Peyer's patch (tissue), 4 donors: ENCODE data around the gene CHRNB4. TPM values are rescaled to one million over a fixed set of nuclear protein-coding genes. Genes with fewer than 3 reads are reported as not detected.

Source experiments
- DNase-seq, 3 donors: peaks; one replicate each; pipeline ENCODE4 v3.0.0-alpha.2; 2017 to 2019
- H3K27ac ChIP-seq, 4 donors: fragments of 200-600 bp; sonication (generic); one replicate each; pipeline ENCODE4 v1.5.1; 2016 to 2019
- H3K27me3 ChIP-seq, 2 donors: fragments of 200-600 bp; sonication (generic); one replicate each; pipeline ENCODE4 v1.5.1; 2019
- H3K36me3 ChIP-seq, 3 donors: fragments of 200-600 bp; sonication (generic); one replicate each; pipeline ENCODE4 v1.5.1; 2016 to 2019
- H3K4me1 ChIP-seq, 4 donors: fragments of 200-600 bp; sonication (generic); one replicate each; pipeline ENCODE4 v1.5.1; 2016 to 2019
- H3K4me3 ChIP-seq, 4 donors: fragments of 200-600 bp; sonication (generic); 1 replicate in 3 of 4; 2 replicates in 1 of 4; pipeline ENCODE4 v1.5.1; 2016 to 2019; ENCODE audit warnings: mild to moderate bottlenecking in 1 of 4
- H3K9me3 ChIP-seq, 4 donors: fragments of 200-600 bp; sonication (generic); one replicate each; pipeline ENCODE4 v1.5.1; 2016 to 2019; ENCODE audit warnings: mild to moderate bottlenecking in 1 of 4
- CTCF ChIP-seq, 6 experiments: fragments of 450-650 bp in 4 of 6; fragments of 200-600 bp in 2 of 6; sonication (generic) in 1 of 6; IDR thresholded peaks; one replicate each; pipeline ENCODE4 v1.5.1; 2017 to 2019; ENCODE audit warnings: antibody characterized with exemption in 6 of 6, mild to moderate bottlenecking in 3 of 6, moderate library complexity in 1 of 6
- POLR2A ChIP-seq, 2 donors: fragments of 450-650 bp; IDR thresholded peaks; one replicate each; pipeline ENCODE4 v1.5.1; 2017; ENCODE audit warnings: antibody characterized with exemption in 2 of 2, mild to moderate bottlenecking in 2 of 2, moderate library complexity in 2 of 2
- total RNA-seq, 4 donors: library from RNA; depleted of rRNA; stranded (reverse); fragments of >200 nt; gene quantifications; one replicate each; pipeline ENCODE4 v1.1.0, GENCODE V29; 2016

CHRNB4 gene
- total RNA-seq, 4 donors from 2014 or later = not detected

GRCh38 chr15:78624651-78625590 lies 16.1 kb downstream of the CHRNB4 start:
- H3K36me3 ChIP-seq = no peaks in the 10 kb centered on the region
- TF ChIP-seq CTCF (IDR thresholded peaks at IDR 0.05) (no peak), POLR2A (IDR thresholded peaks at IDR 0.05) (no peak)
- DNase-seq = no peak
- H3K4me1 ChIP-seq = peaks cover 0 to 12% (median 5%) of the 10 kb centered on the region in 4 donors
- H3K27me3 ChIP-seq = peaks cover 0 to 14% of the 10 kb centered on the region in 2 donors
- no peak overlapping the region for H3K4me3 ChIP-seq
- H3K9me3 ChIP-seq = no peaks in the 10 kb centered on the region
- no peak overlapping the region for H3K27ac ChIP-seq

- H3K27me3 ChIP-seq = peaks cover 0 to 14% of the 10 kb centered on the region in 2 donors
- no peaks in the 10 kb centered on the region for H3K9me3 ChIP-seq
- DNase-seq = no peak
- H3K27ac ChIP-seq = no peak overlapping the region
- H3K4me1 ChIP-seq = peaks cover 0 to 17% (median 5%) of the 10 kb centered on the region in 4 donors
- TF ChIP-seq CTCF (IDR thresholded peaks at IDR 0.05) (no peak), POLR2A (IDR thresholded peaks at IDR 0.05) (no peak)
- H3K4me3 ChIP-seq = no peak overlapping the region
- H3K36me3 ChIP-seq = no peaks in the 10 kb centered on the region
Observed at GRCh38 chr15:78623786-78624497, 17.1 kb downstream of the CHRNB4 start.

GRCh38 chr15:78621810-78622402 lies 19.1 kb downstream of the CHRNB4 start:
- DNase-seq = no peak
- no peak for TF ChIP-seq POLR2A (IDR thresholded peaks at IDR 0.05)
- TF ChIP-seq CTCF (IDR thresholded peaks at IDR 0.05) = no peak
- Histone ChIP-seq H3K9me3 (no peaks in the 10 kb centered on the region), H3K27me3 (peaks cover 0 to 14% of the 10 kb centered on the region in 2 donors), H3K27ac (no peak overlapping the region), H3K36me3 (no peaks in the 10 kb centered on the region), H3K4me1 (peaks cover 0 to 21% (median 5%) of the 10 kb centered on the region in 4 donors), H3K4me3 (no peak overlapping the region)

GRCh38 chr15:78620527-78621421 lies 20.2 kb downstream of the CHRNB4 start, which contains the start of gene CHRNA3:
CHRNA3 (minus strand) TSS chr15:78620996; CDS start chr15:78620794, 202 bp downstream.
- no peaks in the 10 kb centered on the region for H3K36me3 ChIP-seq
- no peak for DNase-seq
- peaks cover 0 to 21% (median 5%) of the 10 kb centered on the region in 4 donors for H3K4me1 ChIP-seq
- no peaks in the 10 kb centered on the region for H3K9me3 ChIP-seq
- H3K27me3 ChIP-seq = peaks cover 0 to 14% of the 10 kb centered on the region in 2 donors
- TF ChIP-seq POLR2A (IDR thresholded peaks at IDR 0.05) = no peak
- no peak for TF ChIP-seq CTCF (IDR thresholded peaks at IDR 0.05)
- peak within 1 kb of the TSS in 1 of 4 donors; percentile 10 for H3K27ac ChIP-seq
- peak within 1 kb of the TSS in 3 of 4 donors; percentile 29 to 39 (median 35) for H3K4me3 ChIP-seq
